ENCODE results near the gene TERT.
"Not testable (repeated sequence)": the region's sequence is repeated elsewhere in the genome, so short reads cannot be mapped to it uniquely, and the experiment has no call there.

Gene TERT

DNA sequence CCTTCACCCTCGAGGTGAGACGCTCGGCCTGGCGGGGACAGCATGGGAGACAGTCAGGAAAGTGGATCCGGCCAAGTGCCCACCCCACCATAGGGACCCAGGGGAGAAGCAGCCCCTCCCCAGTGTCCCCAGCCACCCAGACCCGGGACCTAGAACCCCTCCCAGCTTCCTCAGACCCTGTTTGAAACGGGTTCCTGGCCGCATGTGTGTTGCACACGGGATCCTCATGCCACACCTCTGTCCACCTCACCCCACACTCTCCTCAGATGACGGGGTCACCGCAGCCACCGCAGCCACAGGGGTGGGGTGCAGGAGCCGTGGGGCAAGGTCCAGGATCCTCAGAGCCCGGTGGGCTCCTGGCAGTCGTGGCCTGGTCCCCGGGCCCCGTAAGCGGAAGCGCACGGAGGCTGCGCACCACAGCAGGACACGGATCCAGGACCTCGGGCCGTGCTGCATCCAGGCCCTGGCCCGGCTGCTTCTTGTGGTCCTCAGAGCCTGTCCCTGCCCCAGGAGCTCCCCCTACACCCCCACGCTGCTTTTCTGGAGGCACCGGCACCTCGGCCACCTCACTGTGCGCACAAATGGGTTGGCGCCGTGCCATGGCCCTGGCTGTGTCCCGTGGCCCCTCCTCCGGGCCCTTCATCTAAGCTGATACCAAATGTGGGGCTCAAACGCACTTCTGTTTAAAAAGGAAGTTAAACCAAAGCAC, 15.3 kb downstream of the TERT start:
- DNase-seq (ENCODE audit: low spot score) = no peak
- TF ChIP-seq, protein P1, sequence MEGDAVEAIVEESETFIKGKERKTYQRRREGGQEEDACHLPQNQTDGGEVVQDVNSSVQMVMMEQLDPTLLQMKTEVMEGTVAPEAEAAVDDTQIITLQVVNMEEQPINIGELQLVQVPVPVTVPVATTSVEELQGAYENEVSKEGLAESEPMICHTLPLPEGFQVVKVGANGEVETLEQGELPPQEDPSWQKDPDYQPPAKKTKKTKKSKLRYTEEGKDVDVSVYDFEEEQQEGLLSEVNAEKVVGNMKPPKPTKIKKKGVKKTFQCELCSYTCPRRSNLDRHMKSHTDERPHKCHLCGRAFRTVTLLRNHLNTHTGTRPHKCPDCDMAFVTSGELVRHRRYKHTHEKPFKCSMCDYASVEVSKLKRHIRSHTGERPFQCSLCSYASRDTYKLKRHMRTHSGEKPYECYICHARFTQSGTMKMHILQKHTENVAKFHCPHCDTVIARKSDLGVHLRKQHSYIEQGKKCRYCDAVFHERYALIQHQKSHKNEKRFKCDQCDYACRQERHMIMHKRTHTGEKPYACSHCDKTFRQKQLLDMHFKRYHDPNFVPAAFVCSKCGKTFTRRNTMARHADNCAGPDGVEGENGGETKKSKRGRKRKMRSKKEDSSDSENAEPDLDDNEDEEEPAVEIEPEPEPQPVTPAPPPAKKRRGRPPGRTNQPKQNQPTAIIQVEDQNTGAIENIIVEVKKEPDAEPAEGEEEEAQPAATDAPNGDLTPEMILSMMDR (IDR thresholded peaks at IDR 0.05; ENCODE audit: borderline replicate concordance, control extremely low read depth, extremely low read depth, insufficient read depth, missing control alignments) = no peak
- in situ Hi-C loops (cut with MboI; ENCODE audit: low sequenced_read_pairs, unreplicated experiment) = no loop called here

DNA sequence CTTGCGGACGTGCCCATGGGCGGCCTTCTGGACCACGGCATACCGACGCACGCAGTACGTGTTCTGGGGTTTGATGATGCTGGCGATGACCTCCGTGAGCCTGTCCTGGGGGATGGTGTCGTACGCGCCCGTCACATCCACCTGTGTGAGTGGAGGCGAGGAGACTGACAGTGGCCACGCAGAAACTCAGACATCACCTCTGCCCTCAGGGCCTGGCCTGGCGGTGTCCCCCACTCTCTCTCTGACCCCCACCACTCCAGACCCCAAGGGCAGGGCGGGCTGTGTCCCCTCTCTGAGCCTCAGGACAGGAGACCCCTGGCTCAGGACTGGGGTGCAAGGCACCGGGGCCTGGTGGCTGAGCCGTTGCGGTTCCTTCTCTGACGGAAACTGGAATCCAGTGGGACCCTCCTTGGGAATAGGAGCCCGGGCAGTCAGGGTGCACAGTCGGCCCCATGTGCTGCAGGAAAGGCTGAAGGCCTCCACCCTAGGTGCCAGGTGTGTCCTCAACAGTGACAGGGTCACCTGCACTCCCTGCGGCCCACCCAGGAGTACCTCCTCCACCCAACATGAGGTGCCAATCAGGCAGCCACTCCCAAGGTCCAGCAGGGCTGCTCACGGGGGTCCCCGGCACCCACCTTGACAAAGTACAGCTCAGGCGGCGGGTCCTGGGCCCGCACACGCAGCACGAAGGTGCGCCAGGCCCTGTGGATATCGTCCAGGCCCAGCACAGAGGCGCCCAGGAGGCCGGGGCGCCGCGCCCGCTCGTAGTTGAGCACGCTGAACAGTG, 16.0 kb downstream of the TERT start:
- DNase-seq (ENCODE audit: low spot score) = no peak
- in situ Hi-C loops (cut with MboI; ENCODE audit: low sequenced_read_pairs, unreplicated experiment) = no loop called here
- TF ChIP-seq, protein P1 (IDR thresholded peaks at IDR 0.05; ENCODE audit: borderline replicate concordance, control extremely low read depth, extremely low read depth, insufficient read depth, missing control alignments) = no peak

DNA sequence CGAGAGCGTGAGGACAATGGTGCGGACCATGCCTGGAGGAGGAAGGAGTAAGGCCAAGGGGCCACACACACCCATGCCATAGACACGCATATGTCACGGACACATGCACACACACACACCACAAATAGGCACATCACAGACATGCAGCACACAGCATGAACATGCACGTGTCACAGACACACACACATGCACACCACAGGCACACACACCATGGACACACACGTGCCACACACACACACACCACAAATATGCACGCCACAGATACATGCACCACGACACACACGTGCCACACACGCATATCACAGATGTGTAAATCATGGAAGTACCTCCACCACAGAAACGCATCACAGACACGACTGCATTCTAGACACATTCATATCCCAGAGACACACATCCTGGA, 16.7 kb downstream of the TERT start:
- in situ Hi-C loops (cut with MboI; ENCODE audit: low sequenced_read_pairs, unreplicated experiment) = no loop called here
- no peak for DNase-seq (ENCODE audit: low spot score)
- TF ChIP-seq, protein P1 (IDR thresholded peaks at IDR 0.05; ENCODE audit: borderline replicate concordance, control extremely low read depth, extremely low read depth, insufficient read depth, missing control alignments) = no peak

DNA sequence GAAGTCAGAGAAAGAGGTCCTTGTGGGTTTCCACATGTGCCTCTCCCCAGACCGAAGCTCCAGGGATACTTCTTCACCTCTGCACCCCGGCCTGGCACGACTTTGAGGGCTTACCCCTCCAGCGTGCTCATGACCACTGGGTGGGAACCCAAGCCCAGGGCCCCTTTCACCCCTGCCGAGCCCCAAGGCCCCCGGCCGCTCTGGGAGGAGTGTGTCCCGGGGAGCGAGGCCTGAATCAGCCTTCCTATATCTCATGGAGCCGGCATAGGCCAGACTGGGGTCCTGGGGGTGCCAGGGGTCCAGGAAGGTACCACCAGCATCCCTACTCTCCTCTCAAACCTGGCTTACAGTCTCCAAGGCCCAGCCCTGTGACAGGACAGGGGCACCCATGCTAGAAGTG, 17.1 kb downstream of the TERT start:
- in situ Hi-C loops (cut with MboI; ENCODE audit: low sequenced_read_pairs, unreplicated experiment) = no loop called here
- TF ChIP-seq, protein P1 (IDR thresholded peaks at IDR 0.05; ENCODE audit: borderline replicate concordance, control extremely low read depth, extremely low read depth, insufficient read depth, missing control alignments) = no peak
- DNase-seq (ENCODE audit: low spot score) = no peak

DNA sequence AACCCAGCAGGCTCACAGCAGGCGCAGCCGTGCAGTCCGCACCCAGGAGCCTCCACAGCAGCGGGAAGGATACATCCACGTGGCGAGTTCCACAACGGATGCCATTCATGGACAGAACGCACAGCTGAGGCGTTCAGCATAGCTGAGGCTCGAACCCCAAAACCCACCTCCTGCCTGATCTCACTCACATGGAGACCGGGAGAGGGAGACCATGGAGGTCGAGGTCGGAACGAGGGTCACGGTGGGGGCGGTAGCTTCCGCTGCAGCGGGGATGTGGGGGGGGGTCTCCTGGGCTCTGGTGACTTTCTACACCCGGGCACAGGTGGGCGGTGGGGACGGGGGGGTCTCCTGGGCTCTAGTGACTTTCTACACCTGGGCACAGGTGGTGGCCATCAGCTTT, 17.5 kb downstream of the TERT start:
- TF ChIP-seq, protein P1 (IDR thresholded peaks at IDR 0.05; ENCODE audit: borderline replicate concordance, control extremely low read depth, extremely low read depth, insufficient read depth, missing control alignments) = no peak
- DNase-seq (ENCODE audit: low spot score) = no peak
- in situ Hi-C loops (cut with MboI; ENCODE audit: low sequenced_read_pairs, unreplicated experiment) = no loop called here

DNA sequence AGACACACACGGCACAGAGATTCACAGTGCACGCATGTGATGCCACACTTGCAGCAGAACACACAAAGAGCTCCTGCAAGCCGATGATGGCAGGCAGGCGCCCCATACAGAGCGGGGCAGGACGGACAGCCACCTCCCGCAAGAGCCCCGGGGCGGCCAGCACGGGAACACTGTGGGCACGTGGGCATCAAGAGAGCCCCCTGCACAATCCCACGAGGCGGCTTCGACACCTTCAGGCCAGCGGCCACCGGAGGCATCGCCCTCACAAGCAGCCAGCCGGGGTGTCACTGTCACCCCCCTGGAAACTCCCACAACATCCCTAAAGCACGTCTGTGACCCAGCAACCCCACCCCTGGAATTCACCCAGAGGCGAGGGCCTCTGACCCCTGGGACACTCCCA, 17.9 kb downstream of the TERT start:
- TF ChIP-seq, protein P1 (IDR thresholded peaks at IDR 0.05; ENCODE audit: borderline replicate concordance, control extremely low read depth, extremely low read depth, insufficient read depth, missing control alignments) = no peak
- no peak for DNase-seq (ENCODE audit: low spot score)

DNA sequence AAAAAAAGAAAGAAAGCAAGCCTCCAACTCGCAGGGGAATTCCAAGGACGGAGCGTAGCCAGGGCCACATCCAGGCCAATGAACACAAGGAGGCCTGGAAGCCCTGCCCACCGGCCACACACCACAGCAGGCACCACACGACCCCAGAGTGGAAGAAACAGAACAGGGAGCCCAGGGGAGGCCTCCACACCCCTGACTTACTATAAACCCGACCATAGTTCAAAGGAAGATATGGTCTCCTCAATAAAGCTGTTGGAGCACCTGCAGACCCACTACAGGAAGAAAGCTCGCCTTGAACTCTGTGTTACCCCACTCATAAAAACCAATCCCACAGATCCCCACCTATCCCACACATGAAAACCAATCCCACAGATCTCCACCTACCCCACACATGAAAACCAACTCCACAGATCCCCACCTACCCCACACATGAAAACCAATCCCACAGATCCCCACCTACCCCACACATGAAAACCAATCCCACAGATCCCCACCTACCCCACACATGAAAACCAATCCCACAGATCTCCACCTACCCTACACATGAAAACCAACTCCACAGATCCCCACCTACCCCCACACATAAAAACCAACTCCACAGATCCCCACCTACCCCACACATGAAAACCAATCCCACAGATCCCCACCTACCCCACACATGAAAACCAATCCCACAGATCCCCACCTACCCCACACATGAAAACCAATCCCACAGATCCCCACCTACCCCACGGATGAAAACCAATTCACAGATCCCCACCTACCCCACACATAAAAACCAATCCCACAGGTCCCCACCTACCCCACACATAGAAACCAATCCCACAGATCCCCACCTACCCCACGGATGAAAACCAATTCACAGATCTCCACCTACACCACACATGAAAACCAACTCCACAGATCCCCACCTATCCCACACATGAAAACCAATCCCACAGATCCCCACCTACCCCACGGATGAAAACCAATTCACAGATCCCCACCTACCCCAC, 19.2 kb downstream of the TERT start:
- DNase-seq (ENCODE audit: low spot score); in situ Hi-C loops (cut with MboI; ENCODE audit: low sequenced_read_pairs, unreplicated experiment): not testable (repeated sequence)

More for the DNA sequence above, 17.9 kb downstream of the TERT start:
- in situ Hi-C loops (cut with MboI; ENCODE audit: low sequenced_read_pairs, unreplicated experiment) = no loop called here

All from GM13976 (cell line).